NCI-H1436 (cell line): ENCODE results near the gene RXFP3.
"Not testable (repeated sequence)": the region's sequence is repeated elsewhere in the genome, so short reads cannot be mapped to it uniquely, and the experiment has no call there.

Experiments used
- DNase-seq: peaks from one replicate; lab custom pipeline; 2025; lab: John Stamatoyannopoulos, UW

RXFP3 gene

DNA sequence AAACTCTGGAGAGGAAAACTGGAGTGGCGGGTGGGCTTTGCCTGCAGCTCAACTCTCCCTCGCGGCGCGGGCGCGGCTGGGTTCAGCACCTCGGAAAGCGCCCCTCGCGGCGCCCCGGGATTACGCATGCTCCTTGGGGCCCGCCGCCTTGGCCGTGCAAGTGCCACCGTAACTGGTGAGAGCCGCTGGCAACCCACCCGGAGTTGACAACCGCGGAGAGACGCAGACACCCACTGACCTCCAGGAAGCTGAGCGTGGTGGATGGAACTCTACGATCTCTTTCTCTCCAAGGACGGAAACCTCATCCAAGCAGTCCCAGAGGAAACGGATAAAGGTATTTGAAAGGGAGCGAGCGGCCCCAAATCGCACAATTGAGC lies 194 bp upstream of the RXFP3 start:
- DNase-seq: no peak

DNA sequence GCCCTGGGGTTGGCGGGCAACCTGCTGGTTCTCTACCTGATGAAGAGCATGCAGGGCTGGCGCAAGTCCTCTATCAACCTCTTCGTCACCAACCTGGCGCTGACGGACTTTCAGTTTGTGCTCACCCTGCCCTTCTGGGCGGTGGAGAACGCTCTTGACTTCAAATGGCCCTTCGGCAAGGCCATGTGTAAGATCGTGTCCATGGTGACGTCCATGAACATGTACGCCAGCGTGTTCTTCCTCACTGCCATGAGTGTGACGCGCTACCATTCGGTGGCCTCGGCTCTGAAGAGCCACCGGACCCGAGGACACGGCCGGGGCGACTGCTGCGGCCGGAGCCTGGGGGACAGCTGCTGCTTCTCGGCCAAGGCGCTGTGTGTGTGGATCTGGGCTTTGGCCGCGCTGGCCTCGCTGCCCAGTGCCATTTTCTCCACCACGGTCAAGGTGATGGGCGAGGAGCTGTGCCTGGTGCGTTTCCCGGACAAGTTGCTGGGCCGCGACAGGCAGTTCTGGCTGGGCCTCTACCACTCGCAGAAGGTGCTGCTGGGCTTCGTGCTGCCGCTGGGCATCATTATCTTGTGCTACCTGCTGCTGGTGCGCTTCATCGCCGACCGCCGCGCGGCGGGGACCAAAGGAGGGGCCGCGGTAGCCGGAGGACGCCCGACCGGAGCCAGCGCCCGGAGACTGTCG lies 976 bp downstream of the RXFP3 start:
- no peak for DNase-seq

GRCh38 chr5:33937707-33938506 lies 1.7 kb downstream of the RXFP3 start:
- DNase-seq: no peak

- no peak for DNase-seq
Observed at GRCh38 chr5:33938507-33938796, 2.3 kb downstream of the RXFP3 start.

GRCh38 chr5:33938881-33939280 lies 2.7 kb downstream of the RXFP3 start:
- DNase-seq: no peak

DNA sequence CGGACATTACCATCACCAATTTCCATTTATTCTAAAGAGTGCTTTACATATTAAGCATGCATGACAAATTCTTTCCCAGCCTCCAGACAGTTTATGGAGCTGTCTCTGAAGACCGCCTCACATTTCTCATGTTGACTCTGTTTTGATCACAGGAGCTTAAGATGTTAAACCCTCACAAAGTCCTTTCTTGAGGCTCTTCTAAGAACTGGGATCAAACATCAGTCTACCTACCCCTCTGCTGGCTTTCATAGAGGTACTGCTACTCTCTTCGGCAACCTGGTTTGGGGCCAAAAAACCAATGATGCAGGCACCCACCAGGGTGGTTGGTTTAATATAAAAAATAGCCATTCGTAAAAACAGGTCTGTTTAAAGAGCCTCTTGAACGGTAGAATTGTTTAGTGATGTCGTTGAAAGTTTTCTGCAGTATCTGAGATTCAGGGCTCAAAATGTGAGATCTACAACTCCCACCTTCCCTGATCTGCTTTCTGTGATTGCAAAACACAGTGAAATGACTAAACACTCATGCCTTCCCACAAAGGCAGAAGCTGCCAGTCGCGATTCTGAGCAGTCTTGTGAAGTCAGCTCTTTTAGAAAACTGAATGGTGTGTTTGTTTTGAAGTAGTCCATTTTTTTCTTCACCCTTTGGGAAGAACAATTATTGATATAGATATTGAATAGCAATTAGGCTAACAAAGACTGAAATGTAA lies 3.5 kb downstream of the RXFP3 start:
- DNase-seq: no peak

DNA sequence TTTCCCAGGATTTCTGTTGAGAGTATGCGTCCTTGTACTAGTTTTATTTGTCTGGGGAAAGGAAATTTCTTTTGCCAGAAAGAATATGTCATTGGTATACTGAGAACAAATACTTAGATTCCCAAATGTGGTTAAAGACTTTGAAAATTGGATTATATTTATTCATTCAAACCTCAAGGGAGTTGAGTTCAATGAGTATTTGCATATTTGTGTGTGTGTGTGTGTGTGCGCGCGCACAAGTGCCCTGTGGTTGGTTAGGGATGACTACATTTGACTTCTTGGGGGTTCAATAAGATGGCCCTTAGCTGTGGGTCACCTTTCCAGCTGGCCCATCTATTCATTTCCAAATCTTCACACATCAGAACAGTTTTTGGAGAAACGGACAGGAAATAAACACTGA lies 4.9 kb downstream of the RXFP3 start:
- DNase-seq: no peak

DNA sequence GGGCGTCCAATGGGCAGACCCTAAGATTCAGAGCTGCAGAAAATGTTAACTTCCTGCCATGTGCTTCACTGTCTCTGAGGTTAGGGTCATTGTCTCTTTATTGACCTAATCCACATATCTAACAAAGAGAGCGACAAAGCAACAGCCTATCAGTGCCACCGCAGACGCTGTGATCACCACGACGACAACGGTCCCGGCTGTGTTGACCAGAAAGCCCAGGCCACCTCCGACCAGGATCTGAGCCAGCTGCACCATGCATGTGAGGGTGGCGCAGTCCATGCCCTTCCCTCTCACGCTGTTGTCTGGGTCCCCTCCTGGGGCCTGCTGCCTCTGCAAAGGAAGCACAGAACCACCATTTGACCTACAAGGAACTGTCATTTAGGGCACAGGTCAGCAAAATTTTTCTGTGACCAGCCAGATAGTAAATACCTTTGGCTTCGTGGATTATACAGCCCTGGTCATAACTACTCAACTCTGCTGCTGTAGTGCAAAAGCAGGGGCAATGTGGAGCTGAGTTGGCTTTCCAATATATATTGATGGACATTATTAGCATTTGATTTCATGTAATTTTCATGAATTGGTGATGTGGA lies 8.5 kb downstream of the RXFP3 start:
- DNase-seq: no peak

- DNase-seq: not testable (repeated sequence)
Observed at GRCh38 chr5:33952175-33952574, 16.0 kb downstream of the RXFP3 start.

- DNase-seq: no peak
Observed at GRCh38 chr5:33957577-33958150, 21.5 kb downstream of the RXFP3 start.

- no peak for DNase-seq
Observed at GRCh38 chr5:33958176-33958575, 22.0 kb downstream of the RXFP3 start.

DNA sequence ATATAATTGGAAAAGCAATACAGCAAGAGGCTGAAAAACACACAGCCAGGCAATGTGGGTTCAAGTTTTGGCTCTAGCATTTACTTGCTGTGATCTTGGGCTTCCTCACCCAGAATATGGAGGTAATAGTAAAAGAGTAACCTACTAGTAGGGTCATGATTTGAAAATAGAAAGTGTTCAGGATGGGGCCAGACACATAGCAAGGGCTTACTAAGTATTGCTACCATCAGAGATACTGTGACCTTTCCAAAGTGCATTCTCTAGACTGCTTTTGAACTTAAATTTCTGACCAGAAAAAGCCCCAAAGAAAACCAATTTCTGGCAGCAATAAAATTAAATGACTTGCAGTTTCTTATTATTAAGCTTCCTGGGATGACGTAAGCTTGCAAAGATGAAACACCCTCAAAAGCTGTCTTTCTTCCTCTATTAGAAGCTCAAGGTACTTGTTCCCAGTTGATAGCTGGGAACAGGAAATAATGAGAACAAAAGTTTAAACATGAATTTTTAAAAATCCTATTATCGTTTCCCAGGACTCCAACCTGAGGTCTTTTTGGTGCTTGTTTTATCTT lies 28.0 kb downstream of the RXFP3 start:
- no peak for DNase-seq

DNA sequence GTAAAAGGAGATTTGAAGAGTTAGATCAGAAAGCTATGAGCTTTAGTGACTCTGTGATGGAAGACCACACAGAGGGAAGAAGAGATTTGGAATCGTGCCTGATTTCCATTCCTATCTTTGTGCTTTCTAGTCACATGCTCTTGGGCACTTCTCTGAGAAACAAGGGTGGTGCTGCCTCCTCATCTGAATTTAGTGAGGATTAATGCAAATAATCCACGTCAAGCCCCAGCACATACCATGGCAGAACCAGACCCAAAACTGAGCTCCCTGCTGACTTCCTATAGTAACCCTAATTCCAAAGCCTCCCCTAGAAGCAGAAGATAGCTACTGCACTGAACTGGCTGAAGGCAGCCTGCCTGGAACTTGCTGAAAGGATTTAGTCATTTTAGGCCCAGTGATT lies 30.6 kb downstream of the RXFP3 start:
- no peak for DNase-seq

DNA sequence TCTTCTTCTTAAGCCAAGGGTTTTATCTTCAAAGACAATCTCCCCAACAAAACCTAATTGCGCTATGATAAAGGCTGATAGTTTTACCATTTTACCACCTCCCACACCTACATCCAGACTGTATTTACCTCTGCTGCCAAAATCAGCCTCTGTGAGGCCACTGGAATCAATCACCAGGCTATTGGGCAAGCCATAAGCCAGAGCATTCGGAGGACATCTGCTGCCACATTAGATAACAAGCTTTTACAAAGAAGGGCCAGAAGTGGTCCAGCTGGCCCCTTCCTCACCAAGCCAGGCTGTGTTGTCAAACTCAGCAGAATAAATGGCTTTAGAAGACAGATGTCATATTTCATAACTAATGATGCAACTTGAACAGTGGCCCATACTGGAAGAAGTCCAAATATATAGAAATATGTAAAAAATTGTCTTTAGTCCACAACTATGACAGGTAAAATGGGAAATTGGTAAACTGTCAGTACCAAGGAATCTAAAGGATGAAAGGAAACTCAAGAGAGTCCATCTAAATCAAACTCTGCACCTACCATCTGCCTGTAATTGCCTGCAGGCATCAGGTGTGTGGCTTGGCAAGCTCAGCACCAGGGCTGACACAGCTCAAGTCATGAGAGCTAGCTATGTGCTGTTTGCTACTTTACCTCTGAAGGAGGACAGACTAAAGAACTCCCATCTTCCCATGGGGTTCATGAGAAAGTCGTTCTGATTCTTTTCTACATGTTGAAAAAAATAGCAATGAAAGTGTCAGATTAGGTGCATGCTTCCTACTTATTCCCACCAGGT lies 32.2 kb downstream of the RXFP3 start:
- no peak for DNase-seq

DNA sequence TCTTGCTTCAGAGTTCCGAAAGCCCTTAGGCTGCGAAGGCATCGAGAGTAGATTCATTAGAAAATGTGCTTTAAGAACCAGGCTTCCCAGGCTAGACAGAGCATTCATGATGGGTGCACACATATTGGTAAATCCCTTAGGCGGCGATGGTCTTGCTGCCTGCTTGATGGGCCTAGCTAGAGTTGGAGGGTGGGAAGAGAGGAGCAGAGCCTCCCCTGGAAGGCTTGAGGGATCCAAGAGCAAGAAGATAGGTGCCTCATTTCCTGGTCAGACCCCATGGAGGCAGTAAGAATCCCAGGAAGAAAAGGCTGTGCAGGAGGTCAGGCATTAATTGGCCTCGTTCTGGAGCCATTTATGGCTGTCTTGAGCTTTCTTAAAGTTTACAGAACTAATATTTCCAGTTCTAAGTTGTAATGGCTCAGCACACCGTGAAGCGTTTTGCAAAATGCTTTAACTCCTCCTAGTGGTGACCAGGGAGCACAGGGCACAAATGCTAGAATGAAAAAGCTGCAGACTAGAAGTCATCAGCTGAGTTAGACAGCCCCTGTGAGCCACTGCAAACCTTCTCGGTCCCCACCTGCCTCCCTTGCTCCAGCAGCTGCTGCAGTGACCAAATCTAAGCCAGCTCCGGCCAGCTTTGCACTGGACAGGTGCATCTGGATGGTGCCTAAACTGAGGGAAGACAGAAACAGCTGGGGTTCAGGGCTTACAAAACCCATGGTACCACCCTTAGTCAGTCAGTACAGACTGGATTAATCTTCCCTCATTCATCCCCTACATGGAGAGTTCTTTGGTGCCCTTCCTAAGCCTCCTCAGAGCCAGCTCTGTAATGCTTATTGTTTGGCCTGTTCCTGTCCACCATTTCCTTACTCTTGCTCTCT lies 33.6 kb downstream of the RXFP3 start:
- no peak for DNase-seq

DNA sequence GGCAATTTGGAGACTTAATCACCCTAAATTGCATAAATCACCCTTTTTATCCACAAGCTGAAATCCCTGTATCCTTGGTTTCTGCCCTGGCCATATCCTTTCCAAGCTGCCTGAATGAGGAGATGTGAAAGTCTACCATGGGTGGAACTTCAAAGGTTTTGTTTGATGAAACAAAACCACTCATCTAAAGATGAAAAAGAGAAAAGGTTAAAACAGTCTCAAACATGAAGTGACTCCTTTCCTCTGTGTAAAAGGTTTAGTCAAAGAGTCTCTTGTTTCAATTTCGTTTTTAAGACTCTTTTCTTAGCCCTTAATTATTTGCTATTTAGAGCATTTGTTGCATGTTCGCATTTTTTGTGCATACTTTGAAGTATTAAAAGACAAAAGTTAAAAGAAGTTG lies 37.1 kb downstream of the RXFP3 start:
- no peak for DNase-seq

GRCh38 chr5:33975852-33976251 lies 39.7 kb downstream of the RXFP3 start:
- DNase-seq: no peak

- no peak for DNase-seq
Observed at GRCh38 chr5:33976307-33976706, 40.1 kb downstream of the RXFP3 start.

- DNase-seq: no peak
Observed at GRCh38 chr5:33978306-33978705, 42.1 kb downstream of the RXFP3 start.

DNA sequence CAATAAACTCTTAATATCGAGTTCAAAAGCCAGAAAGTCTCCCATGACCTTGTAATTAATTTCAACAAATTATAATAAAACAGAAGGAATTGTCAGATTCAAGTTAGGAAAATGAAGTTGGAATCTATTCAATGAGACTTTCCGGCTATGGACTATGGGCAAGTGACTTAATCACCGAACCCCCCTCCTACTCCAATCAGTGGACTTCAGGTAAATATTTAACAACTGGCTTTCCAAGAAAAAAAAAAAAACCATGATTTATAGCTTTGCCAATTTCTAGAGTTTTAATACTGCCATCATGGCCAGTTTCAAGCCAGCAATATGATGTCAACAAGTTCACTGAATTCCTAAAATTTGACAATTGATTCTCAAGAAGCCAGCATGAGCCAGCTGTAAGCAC lies 43.8 kb downstream of the RXFP3 start:
- DNase-seq: no peak
